GM20000 (cell line): ENCODE data around the gene CGB1.

Source experiments
- DNase-seq: peaks from one replicate; pipeline ENCODE4 v3.0.0; 2012; ENCODE audit warnings: low spot score
- TF ChIP-seq, protein P1 (sequence below): IDR thresholded peaks from 2 replicates; pipeline ENCODE4 v1.5.1; 2012; ENCODE audit warnings: mild to moderate bottlenecking, control low read depth; ENCODE audit errors: extremely low read depth, missing control alignments

Gene CGB1

DNA sequence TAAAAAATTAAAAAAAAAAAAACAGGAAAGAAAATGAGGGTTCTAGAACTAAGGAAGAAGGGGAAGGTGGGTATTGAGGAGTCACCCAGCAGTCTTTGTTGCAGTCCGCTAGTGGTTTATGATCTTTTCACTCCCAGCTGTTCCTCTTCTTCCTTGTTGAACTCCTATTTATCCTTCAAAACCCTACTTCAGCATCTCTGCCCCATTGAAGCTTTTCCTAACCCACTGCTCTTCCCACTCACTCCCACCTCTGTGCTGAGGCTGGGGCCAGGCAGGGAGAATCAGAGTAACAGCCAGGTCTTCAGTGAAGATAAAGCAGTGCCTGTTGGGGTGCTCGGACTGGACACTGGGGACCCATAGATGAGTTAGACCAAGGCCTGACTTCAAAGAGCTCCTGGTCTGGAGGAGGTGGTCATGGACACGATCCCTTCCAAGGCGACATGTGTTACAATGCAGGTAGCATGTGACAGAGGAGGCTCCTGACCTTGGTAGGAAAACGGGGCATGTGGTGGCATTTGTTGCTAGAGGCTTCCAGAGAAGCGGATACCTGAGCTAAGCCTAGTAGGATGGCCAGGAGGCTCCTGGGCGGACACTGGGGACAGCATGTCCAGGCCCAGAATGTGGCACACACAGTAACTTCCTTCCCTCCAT, 31.6 kb downstream of the CGB1 start:
- DNase-seq, result no peak
- TF ChIP-seq, protein P1, sequence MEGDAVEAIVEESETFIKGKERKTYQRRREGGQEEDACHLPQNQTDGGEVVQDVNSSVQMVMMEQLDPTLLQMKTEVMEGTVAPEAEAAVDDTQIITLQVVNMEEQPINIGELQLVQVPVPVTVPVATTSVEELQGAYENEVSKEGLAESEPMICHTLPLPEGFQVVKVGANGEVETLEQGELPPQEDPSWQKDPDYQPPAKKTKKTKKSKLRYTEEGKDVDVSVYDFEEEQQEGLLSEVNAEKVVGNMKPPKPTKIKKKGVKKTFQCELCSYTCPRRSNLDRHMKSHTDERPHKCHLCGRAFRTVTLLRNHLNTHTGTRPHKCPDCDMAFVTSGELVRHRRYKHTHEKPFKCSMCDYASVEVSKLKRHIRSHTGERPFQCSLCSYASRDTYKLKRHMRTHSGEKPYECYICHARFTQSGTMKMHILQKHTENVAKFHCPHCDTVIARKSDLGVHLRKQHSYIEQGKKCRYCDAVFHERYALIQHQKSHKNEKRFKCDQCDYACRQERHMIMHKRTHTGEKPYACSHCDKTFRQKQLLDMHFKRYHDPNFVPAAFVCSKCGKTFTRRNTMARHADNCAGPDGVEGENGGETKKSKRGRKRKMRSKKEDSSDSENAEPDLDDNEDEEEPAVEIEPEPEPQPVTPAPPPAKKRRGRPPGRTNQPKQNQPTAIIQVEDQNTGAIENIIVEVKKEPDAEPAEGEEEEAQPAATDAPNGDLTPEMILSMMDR, result no peak

DNA sequence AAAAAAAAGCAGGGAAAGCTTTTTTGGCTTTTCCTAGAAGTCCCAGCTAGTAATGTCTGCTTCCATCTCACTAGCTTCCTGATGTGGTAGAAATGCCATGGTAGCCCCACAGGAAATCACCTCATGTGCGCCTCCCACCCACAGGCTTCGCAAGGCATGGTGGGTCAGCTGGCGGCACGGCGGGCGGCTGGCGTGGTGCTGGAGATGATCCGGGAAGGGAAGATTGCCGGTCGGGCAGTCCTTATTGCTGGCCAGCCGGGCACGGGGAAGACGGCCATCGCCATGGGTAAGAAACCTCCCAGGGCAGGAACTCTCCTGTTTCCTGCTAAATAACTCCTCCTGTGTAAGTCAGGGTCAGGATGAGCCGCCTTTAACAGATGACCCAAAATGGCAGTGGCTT, 32.6 kb downstream of the CGB1 start:
- DNase-seq, result no peak
- TF ChIP-seq, protein P1, result no peak

DNA sequence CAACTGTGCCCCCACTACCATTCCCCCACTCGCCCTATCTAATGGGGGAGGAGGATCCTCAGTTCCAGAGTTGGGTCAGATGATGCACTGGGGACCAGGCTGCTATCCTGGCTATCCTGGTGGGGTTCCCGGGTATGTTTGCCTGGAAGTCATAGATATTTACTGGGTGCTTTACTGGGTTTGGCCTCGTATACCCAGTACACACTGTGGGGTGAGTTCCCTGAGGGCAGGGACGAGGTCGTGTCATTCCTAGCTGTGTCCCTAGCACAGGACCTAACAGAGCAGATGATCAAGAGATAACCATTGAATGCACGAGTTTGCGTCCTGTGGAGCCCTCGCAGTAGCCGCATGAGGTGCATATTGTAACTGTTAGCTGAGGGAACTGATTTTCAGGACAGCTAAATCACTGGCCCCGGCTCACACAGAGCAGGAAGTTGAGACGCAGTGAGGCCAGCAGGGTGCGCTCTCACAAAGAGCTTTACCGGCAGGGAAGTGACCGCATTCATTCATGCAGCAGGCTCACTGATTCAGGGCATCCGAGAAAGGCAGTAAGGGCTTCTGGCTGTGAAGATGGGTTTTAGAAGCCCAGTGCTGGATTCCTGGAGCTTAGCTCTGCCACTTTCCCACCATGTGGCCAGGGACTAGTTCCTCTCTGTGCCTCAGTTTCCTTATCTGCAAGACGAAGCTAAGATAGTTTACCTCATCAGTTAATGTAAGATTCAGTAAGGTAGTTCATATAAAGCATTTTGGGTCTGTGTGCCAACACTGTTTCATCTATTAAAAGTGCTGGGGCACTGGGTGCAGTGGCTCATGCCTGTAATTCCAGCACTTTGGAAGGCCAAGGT, 37.0 kb downstream of the CGB1 start:
- TF ChIP-seq, protein P1, result peak; percentile 41
- DNase-seq, result peak; percentile 60

DNA sequence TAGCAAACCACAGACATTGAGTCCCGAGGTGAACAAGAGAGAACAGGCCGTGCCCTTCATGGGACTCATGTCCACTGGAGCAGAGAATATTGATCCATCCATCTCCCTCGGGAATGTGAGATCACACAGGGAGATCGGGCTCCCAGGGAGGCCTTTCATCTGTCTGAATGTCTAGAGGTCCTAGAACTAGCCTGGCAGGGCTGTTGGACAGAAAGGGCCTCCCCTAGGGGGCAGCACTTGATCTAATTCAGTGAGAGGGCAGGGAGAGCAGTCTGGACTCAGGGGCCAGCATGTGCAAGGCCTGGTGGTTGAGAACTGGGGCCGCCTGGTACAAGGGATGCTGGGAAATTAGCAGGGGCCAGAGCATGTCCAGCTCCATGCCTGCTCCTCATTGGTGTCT, 38.7 kb downstream of the CGB1 start:
- TF ChIP-seq, protein P1, result peak; percentile 67
- peak; percentile 57 for DNase-seq

DNA sequence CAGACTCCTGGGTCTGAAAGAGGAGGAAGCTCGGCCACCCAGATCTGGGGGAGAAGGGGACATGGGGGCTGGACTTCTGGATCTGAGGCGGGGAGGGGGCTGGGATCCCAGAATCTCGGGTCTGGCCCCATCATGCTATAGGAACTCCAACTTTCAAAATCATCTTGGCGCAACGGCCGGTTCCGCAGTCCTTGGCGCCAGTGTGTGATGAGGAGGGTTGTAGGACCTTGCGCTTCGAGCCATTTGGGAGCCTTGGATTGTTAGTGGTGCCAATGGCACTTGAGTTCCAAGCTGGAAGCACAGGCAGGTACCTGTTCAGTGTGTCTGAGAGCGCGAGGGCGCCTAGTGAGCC, 42.7 kb downstream of the CGB1 start:
- TF ChIP-seq, protein P1, result no peak
- no peak for DNase-seq

DNA sequence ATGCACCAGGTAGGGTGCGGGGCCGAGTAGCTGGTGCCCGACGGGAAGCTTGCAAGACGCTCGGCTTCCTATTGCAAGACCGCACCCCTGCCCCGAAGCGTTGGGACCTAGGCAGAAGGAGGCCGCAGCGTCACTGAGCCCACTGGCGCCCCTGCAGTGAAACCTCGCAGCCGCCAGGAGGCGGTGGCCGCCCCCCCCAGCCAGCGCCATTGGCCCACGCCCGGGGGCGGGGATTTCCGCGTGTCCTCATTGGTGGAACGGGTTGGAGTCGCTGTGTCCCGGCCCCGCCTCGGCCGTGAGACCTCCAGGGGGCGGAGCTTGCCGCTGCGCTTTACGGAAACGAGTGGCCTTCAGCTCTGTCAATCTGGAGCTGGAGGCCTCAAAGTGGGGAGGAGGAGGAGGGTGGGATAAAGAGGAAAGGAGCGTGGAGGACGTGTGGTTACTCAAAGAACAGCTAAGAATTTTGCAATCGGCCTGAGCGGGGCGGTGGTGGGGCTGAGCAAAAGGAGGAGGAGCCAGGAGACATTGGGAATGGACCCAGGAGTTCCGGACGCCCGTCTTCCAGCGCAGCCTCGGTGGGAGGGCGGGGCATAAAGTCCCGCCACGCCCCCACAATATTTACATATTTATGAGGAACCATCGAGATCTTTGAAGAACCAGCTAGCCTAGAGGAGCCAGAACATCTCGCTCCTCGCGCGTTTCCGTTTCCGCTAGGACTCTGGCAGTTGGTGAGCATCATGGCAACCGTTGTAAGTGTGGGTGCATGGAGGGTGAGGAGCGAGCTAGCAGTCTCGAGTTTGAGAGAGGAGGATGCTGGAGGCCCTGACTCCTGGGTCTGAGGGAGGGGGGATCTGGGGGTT, 43.3 kb downstream of the CGB1 start, which contains the start of the genes GYS1 and RUVBL2:
Gene GYS1, minus strand, starts transcription at position 135 of the 860 bp plus-strand sequence. CDS start 197 bp downstream, outside the sequence.
Gene RUVBL2, plus strand, starts transcription at position 713 of the 860 bp plus-strand sequence. Its CDS starts 25 bp downstream, at position 738.
- TF ChIP-seq, protein P1, result peak; percentile 78
- peak; percentile 98 for DNase-seq
